A549 (cell line): ENCODE data around the gene F5.

Source experiments
- CHD2 ChIP-seq: fragments of 150-350 bp; IDR thresholded peaks from 2 replicates; pipeline ENCODE4 v1.6.1; 2014; ENCODE audit warnings: low read length; ENCODE audit not compliant: partially characterized antibody
- CHD4 ChIP-seq: fragments of 200-600 bp; sonication (generic); IDR thresholded peaks from 2 replicates; pipeline ENCODE4 v1.6.1; 2016; ENCODE audit warnings: antibody characterized with exemption, mild to moderate bottlenecking, borderline replicate concordance
- CTCF ChIP-seq: fragments of >200 bp; sonication (Bioruptor Twin); formaldehyde crosslinking; IDR thresholded peaks from 3 replicates; pipeline ENCODE4 v1.5.1; 2016
- ELK1 ChIP-seq: fragments of 150-350 bp; IDR thresholded peaks from 2 replicates; pipeline ENCODE4 v1.6.1; 2014; ENCODE audit warnings: low read depth, mild to moderate bottlenecking, low read length
- EP300 ChIP-seq, 2 experiments: fragments of >200 bp; sonication (Bioruptor Twin); formaldehyde crosslinking; IDR thresholded peaks; 2 replicates in 1 of 2; 3 replicates in 1 of 2; pipeline ENCODE4 v1.6.1; 2016 to 2017
- POLR2A ChIP-seq: IDR thresholded peaks from 2 replicates; pipeline ENCODE4 v1.6.1; 2012; ENCODE audit warnings: mild to moderate bottlenecking, low read length
- RFX5 ChIP-seq: fragments of 450-650 bp; IDR thresholded peaks from 2 replicates; pipeline ENCODE4 v1.7.1; 2014; ENCODE audit warnings: antibody characterized with exemption, mild to moderate bottlenecking, moderate library complexity
- SREBF2 ChIP-seq: fragments of 450-650 bp; IDR thresholded peaks from 2 replicates; pipeline ENCODE4 v1.6.1; 2014; ENCODE audit warnings: mild to moderate bottlenecking, moderate library complexity
- TF ChIP-seq, protein P1 (sequence below): IDR thresholded peaks from 2 replicates; pipeline ENCODE4 v1.6.1; 2012; ENCODE audit warnings: low read depth, borderline replicate concordance

DNA sequence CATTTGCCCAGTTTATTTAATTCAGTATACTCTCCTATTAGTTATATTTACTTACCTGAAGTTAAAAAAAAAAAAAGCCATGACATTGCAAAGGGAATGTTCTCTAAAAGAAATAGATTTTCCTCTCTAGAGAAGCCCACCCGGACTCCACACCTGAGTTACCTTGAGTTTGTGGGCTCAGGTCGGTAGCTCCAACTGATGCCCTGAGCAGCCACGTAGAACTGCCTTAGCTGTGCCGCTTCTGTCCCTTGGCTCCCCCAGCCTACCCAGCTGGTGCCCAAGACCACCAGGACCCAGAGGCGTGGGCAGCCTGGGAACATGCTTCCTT lies 250 bp downstream of the F5 start:
- TF ChIP-seq CTCF = no peak
- TF ChIP-seq RFX5 = no peak
- TF ChIP-seq CHD4 = no peak
- TF ChIP-seq POLR2A = no peak
- no peak for TF ChIP-seq ELK1
- TF ChIP-seq, protein P1, sequence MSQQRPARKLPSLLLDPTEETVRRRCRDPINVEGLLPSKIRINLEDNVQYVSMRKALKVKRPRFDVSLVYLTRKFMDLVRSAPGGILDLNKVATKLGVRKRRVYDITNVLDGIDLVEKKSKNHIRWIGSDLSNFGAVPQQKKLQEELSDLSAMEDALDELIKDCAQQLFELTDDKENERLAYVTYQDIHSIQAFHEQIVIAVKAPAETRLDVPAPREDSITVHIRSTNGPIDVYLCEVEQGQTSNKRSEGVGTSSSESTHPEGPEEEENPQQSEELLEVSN = no peak
- TF ChIP-seq EP300 (IDR thresholded peaks at IDR 0.05) = no peak
- no peak for TF ChIP-seq SREBF2
- TF ChIP-seq CHD2 = no peak
